Measurements from ENCODE around the gene SVOPL. TPM values are rescaled to one million over a fixed set of nuclear protein-coding genes. Genes with fewer than 3 reads are reported as not detected.

The SVOPL gene
- total RNA-seq, 1 donor from 2014 or later = 0.25 TPM

Small RNAs within 50 kb of the gene (small RNA-seq; reads per million reads assigned to genes)
- gene RF00561 (ENCODE audit: low replicate concordance) = not detected

Other genes with a start within 250 kb of the SVOPL start
- gene TRIM24, start 241.1 kb downstream of the SVOPL start, total RNA-seq = 27.5 TPM
- not detected for gene TMEM213, start 96.6 kb upstream of the SVOPL start, total RNA-seq
- 0.74 TPM for gene ATP6V0A4, start 96.8 kb upstream of the SVOPL start, total RNA-seq

Data from temporal lobe (tissue), 2 donors.